ENCODE measurements around the gene MTHFD1L. TPM values are rescaled to one million over a fixed set of nuclear protein-coding genes. Genes with fewer than 3 reads are reported as not detected.

Gene MTHFD1L
- total RNA-seq, 3 donors from 2014 or later = 170 to 193 (median 190) TPM

DNA sequence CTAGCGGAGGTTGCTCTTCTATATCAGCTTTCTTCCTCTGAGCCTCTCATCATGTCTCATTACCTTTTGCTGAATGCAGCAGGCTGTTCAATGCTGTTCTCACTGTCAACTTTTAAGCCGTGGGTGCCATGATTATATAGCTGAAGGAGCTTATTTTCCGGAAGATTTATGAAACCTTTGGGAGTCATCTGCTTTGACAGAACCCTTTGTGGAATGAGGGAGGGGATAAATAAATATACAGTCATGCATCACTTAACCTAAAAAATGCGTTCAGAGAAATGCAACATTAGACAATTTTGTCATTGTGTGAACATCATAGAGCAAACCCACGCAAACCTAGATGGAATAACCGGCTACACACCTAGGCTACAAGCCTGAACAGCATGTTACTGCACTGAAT, 272.0 kb downstream of the MTHFD1L start:
- Mint-ChIP-seq H3K36me3 (ENCODE audit: insufficient read depth) (no peaks in the 10 kb centered on the region), H3K9me3 (peaks cover 3% of the 10 kb centered on the region), H3K27me3 (ENCODE audit: low read depth) (peaks cover 3% of the 10 kb centered on the region), H3K4me1 (ENCODE audit: low read depth) (no peaks in the 10 kb centered on the region), H3K4me3 (no peak overlapping the region)
- no peak for ATAC-seq
- DNase-seq = no peak

DNA sequence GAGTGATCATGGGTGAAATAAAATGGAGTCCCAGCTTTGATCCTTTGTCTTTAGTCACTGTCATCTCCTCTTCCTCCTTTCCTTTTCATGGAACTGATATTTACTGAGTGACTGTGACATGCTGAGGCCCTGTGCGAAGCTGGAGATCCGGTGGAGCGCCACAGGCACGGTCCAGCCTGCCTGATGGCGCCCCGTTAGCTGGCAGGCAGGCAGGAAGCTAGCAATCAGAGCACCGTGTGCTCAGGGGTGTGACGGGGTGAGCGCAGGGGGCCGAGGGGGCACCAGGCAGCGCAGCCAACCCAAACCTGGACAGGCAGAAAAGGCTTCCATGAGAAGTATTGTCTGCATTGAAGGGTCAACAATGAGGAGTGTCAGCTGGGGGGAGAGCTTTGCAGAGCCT, 274.0 kb downstream of the MTHFD1L start:
- Mint-ChIP-seq H3K4me3 (no peak overlapping the region), H3K27me3 (ENCODE audit: low read depth) (peaks cover 3% of the 10 kb centered on the region), H3K36me3 (ENCODE audit: insufficient read depth) (no peaks in the 10 kb centered on the region), H3K4me1 (ENCODE audit: low read depth) (no peaks in the 10 kb centered on the region), H3K9me3 (no peaks in the 10 kb centered on the region)
- ATAC-seq (no peak), DNase-seq (no peak)

DNA sequence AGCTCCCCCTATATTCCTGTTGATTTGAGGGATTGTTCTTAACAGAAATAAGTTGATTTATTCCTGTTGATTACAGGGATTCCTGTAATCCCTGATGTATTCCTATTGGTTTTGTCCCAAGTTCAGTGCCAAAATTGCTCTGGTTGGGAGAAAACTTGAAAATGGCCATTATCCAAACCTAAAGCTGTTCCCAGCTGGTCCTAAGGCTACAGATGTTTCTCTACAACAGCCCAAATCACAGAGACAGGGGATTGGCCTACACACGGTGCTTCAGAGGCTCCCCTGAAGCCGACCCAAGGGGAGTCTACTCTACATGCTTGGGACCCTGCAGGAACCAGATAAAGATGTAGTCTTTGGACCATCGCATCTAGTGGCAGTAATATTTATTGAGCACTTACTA, 275.3 kb downstream of the MTHFD1L start:
- Mint-ChIP-seq H3K4me3 (no peak overlapping the region), H3K9me3 (no peaks in the 10 kb centered on the region), H3K27me3 (ENCODE audit: low read depth) (peaks cover 3% of the 10 kb centered on the region), H3K4me1 (ENCODE audit: low read depth) (no peaks in the 10 kb centered on the region), H3K36me3 (ENCODE audit: insufficient read depth) (no peaks in the 10 kb centered on the region)
- no peak for ATAC-seq
- DNase-seq = no peak

DNA sequence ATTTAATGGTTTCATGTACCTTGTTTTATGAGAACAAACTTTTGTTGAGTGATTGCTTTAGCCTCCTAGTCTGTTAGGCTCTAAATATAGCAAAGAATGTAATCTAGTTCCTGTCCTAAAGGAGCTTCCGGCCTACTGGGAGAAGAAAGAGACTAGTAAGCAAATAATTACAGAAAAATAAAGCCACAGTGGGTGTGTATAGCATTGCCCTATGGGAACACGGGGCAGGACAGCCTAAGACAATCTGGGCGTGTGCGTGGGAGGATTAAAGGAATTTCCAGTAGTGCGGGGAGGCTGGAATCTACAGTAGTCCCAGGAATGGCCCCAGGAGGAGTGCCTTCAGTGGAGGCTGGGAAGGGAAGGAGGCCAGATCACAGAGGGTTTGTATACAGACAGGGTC, 276.2 kb downstream of the MTHFD1L start:
- no peaks in the 10 kb centered on the region for H3K36me3 Mint-ChIP-seq (ENCODE audit: insufficient read depth)
- peaks cover 4% of the 10 kb centered on the region for H3K27me3 Mint-ChIP-seq (ENCODE audit: low read depth)
- DNase-seq (no peak), ATAC-seq (no peak)
- H3K4me1 Mint-ChIP-seq (ENCODE audit: low read depth) = no peaks in the 10 kb centered on the region
- H3K4me3 Mint-ChIP-seq = no peak overlapping the region
- peaks cover 1% of the 10 kb centered on the region for H3K9me3 Mint-ChIP-seq

DNA sequence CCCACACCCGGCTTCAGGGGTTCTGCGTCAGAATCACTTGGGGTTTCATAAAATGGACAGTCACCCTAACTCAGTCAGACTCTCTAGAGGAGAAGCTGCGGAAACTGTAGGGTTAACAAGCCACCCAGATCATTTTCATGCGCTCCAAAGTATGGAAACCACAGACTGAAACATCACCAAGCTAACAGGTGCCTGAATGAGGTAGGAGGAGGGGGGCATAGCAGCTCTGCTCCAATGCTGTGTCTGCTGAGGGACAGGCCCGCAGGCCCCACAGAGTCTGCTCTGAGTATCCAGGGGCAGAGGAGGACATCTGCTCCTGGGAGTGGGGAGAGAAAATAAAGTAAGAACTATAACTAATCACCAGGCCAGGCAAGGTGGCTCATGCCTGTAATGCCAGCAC, 277.2 kb downstream of the MTHFD1L start:
- H3K27me3 Mint-ChIP-seq (ENCODE audit: low read depth) = peaks cover 6% of the 10 kb centered on the region
- H3K9me3 Mint-ChIP-seq = peaks cover 3% of the 10 kb centered on the region
- H3K36me3 Mint-ChIP-seq (ENCODE audit: insufficient read depth) = no peaks in the 10 kb centered on the region
- no peak overlapping the region for H3K4me3 Mint-ChIP-seq
- no peaks in the 10 kb centered on the region for H3K4me1 Mint-ChIP-seq (ENCODE audit: low read depth)
- no peak for ATAC-seq
- DNase-seq = no peak

DNA sequence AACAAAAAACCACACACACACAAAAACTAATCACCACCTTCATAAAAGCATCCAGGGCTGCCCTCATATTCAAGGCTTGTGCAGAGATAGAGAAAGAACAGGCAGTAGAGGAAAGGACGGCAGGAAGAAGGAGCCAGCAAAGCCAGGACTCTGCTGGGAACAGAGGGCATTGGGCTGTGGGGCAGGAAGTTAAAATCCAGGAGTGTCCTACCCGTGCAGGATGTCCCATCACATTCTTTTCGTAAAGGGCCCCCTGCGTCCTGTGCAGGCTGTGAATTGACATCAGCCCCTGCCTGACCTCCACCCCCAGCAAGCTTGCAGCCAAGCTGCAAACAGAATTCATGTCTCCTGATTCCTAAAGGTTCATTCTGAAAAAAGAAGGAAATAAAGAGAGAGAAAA, 277.8 kb downstream of the MTHFD1L start:
- H3K4me1 Mint-ChIP-seq (ENCODE audit: low read depth) = no peaks in the 10 kb centered on the region
- peaks cover 3% of the 10 kb centered on the region for H3K9me3 Mint-ChIP-seq
- ATAC-seq = no peak
- no peak overlapping the region for H3K4me3 Mint-ChIP-seq
- no peak for DNase-seq
- no peaks in the 10 kb centered on the region for H3K36me3 Mint-ChIP-seq (ENCODE audit: insufficient read depth)
- H3K27me3 Mint-ChIP-seq (ENCODE audit: low read depth) = peaks cover 6% of the 10 kb centered on the region

DNA sequence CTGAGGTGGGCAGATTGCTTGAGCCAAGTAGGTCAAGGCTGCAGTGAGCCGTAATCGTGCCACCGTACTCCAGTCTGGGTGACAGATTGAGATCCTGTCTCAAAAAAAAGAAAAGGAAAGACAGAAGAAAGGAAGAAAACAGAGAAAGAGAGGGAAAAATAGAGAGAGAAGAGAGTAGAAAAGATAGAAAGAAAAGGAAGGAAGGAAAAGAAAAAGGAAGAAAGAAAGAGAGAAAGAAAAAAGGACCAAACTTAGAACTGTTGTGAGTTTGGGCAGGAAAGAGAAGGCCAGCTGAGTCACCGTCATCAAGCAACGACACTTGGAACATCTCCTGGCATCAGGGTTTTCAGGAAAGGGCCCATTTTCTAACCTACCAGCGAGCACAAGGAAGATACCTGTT, 278.3 kb downstream of the MTHFD1L start:
- Mint-ChIP-seq H3K27me3 (ENCODE audit: low read depth) (peaks cover 6% of the 10 kb centered on the region), H3K9me3 (peaks cover 3% of the 10 kb centered on the region), H3K4me3 (no peak overlapping the region), H3K4me1 (ENCODE audit: low read depth) (no peaks in the 10 kb centered on the region), H3K36me3 (ENCODE audit: insufficient read depth) (no peaks in the 10 kb centered on the region)
- no peak for DNase-seq
- ATAC-seq = no peak

DNA sequence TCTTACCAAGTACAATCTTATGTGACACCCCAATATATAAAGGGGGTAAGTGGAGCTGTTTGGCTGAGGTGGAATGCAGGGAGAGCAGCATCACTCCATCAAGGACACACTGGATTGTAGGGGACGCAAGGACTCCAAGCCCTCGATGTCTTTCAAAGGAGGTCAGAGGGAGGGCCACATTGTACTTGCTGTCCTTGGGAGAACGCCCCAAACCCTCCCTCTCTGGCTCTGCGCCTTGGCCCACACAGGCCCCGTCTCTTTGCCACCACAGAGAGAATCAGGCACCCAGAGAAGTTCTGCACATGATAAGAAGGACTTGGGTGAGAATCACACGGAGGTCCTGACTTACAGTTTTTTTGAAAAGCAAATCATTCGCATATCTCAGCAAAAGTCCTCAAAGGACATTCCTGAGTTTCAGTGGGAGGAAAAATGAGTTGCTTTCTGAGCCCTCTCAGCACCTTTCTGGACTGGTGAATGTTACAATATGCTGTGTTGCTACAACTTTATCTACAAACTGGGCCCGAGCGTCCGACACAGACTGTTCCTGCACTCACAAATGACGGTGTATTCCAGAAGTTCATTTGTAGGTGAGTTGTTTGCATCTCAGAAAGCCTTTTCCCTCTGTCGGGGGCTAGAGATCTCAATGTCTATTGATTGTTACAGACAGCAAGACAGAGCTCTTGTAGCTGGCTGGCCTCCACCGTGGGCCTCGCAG, 281.8 kb downstream of the MTHFD1L start:
- no peaks in the 10 kb centered on the region for H3K36me3 Mint-ChIP-seq (ENCODE audit: insufficient read depth)
- no peak overlapping the region for H3K4me3 Mint-ChIP-seq
- peaks cover 3% of the 10 kb centered on the region for H3K9me3 Mint-ChIP-seq
- peaks cover 10% of the 10 kb centered on the region for H3K27me3 Mint-ChIP-seq (ENCODE audit: low read depth)
- no peak for DNase-seq
- no peak for ATAC-seq
- no peaks in the 10 kb centered on the region for H3K4me1 Mint-ChIP-seq (ENCODE audit: low read depth)

DNA sequence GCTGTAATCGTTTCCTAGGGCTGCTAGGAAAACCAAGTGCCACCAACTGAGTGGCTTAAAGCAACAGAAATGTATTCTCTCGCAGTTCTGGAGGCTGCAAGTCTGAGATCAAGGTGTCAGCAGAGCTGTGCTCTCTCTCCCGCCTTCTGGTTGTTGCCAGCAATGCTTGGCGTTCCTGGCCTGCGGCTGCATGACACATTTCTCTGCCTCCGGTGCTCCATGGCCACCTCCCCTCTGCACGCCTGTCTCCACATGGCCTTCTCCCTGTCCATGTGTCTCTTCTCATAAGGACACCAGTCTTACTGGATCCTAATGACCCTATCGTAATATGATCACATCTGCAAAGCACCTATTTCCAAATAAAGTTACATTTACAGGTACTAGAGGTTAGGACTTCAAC, 282.6 kb downstream of the MTHFD1L start:
- Mint-ChIP-seq H3K4me3 (no peak overlapping the region), H3K27me3 (ENCODE audit: low read depth) (peaks cover 10% of the 10 kb centered on the region), H3K36me3 (ENCODE audit: insufficient read depth) (no peaks in the 10 kb centered on the region), H3K9me3 (peaks cover 3% of the 10 kb centered on the region), H3K4me1 (ENCODE audit: low read depth) (no peaks in the 10 kb centered on the region)
- peak in 1 of 2 donors; percentile 18 for ATAC-seq
- no peak for DNase-seq

DNA sequence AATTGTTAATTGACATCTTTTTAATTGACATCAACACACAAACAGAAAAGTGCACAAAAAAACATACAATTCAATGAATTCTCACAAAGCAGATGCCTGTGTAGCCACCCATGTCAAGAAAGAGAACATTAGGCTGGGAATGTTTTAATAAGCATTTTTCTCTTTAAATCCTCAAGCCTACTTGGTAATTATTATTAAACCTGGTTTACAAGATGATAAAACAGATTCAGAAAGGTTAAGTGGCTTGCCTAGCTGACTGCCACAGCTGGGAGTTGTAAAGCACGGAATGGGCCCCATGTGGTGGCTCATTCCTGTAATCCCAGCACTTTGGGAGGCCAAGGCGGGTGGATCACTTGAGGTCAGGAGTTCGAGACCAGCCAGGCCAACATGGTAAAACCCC, 284.3 kb downstream of the MTHFD1L start:
- Mint-ChIP-seq H3K4me3 (no peak overlapping the region), H3K4me1 (ENCODE audit: low read depth) (no peaks in the 10 kb centered on the region), H3K9me3 (peaks cover 3% of the 10 kb centered on the region), H3K27me3 (ENCODE audit: low read depth) (peaks cover 10% of the 10 kb centered on the region), H3K36me3 (ENCODE audit: insufficient read depth) (no peaks in the 10 kb centered on the region)
- no peak for DNase-seq
- no peak for ATAC-seq
